IPS-NIHi7 (cell line): ENCODE data around the gene PRDM11.
"Not testable (repeated sequence)": the region's sequence is repeated elsewhere in the genome, so short reads cannot be mapped to it uniquely, and the experiment has no call there.

ENCODE experiments used
- DNase-seq: peaks from one replicate; pipeline ENCODE4 v3.0.0; 2012; ENCODE audit warnings: mixed read lengths; ENCODE audit errors: extremely low spot score

PRDM11 gene

DNA sequence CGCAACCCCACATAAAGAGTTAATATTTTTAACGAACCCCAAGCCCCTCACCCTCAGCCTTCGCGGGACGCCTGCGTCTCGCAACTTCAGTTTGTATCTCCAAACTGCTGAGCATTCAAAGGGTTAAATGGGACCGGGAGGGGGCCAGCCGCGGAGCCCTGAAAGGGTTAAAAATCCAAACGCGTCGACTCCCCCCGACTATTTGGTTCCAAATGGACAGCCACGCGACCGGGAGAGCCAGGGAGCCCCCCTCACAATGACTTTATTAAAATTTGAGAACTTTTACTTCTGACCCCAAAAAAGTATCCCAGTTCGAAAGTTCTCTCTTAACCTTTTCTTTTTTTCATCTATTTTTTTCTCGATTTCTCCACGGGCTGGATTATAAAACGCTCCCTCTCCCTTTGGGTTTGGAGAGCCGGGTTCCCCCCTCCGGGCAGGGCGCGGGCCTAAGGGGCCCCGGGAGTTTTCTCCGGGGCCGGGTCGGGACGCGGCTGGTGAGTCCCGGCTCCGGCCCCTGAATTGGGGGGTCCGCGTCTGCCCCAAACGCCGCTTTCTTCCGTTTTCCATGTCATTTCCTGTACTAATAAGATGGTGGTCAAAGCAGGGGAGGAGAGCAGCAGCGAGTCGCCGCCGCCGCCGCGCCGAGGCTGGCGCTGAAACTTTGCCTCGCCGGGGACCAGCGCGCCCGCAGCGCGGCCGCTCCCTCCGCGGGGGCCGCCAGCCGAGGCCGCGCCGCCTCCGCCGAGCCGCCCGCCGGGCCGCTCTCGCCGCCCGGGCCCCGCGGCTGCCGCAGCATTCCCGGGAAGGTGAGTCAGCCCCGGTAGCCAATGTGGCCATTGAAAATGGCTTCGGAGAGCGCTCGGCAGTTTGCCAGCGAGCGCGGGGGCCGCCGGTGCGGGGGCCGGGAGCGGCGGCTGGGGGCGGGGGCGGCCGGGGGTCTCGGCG is at the start of gene PRDM11:
TSS of gene PRDM11 (plus strand) at position 568 of the 945 bp plus-strand sequence. CDS start 35,128 bp downstream, outside the sequence.
- DNase-seq: peak; percentile 75

- DNase-seq: peak; percentile 83
Measured at GRCh38 chr11:45097721-45098493, 48.5 kb upstream of the PRDM11 start.

- no peak for DNase-seq
Measured at GRCh38 chr11:45098929-45099328, 47.5 kb upstream of the PRDM11 start.

DNA sequence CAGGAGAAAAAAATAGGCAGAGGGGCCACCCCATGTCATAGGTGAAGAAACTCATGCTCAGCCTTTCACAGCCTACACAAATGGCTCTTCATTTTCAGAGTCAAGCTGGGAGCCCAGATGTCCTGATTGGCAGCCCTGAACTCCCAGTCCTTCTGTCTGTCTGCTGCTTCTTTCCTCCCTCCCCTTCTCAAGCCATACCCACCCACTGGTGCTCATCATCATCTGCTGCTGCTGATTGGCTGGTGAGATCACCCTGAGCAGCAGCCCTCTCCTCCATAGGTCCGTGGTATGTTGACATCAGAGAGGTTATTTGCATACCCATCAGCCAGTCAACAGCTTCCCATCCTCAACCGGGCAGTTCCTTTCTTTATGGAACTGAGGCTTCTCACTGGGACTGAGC is 46.1 kb upstream of the PRDM11 start:
- peak; percentile 79 for DNase-seq

DNA sequence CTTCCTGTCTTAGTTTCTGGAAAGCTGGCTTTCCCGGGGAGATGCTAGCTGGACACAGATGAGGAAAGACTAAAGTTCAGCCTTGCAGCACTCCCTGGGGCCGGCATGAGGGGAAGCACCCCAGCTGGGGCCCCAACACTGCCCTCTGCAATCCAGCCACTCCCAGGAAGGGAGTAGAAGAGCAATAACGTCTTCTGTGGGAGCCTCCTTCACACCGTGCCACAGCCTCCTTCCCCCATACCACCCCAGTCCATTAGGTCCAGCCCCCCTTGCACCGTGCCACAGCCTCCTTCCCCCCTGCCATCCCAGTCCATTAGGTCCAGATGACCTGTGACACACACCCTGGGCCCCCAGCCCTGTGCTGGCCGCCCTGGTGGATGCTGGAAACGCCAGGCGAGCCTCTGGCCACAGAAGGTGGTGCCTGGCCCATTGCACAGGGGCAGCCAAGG is 44.1 kb upstream of the PRDM11 start:
- DNase-seq: no peak

DNA sequence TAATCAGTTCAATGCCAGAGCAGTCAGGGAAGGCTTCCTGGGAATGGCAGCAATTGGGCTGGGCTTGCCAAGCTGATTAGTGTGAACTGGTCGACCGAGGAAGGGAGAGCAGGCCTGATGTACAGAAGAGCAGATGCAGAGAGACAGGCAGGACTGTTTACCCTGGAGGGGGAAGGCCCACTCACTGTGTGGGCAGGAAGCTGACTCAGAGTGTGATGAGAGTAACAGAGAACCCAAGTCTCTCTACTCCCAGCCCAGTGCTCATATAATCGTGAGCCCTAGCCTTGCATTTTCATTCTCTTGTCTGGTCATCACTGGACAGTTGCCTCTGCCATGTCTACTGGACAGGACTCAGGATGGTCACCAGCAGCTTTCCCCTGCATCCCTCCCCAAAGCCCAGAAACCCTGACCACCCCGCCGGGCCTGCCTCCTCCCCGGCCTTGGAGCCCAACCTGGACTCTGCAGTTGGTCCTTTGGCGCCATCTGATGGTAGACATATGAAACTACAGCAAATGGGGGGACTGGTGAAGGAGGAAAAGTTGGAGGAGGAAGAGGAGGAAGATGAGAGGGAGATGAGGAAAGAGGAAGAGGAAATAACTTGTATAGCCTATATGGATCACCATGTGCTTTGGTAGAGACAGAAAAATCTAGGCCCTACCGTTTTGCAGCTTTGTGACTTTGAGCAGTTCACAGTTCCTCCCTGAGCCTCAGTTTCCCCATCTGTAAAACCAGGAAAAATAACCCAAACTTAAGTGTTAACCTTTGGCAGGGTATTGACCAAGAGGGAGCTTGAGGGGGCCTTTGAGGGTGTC is 43.4 kb upstream of the PRDM11 start:
- DNase-seq: peak; percentile 82

DNA sequence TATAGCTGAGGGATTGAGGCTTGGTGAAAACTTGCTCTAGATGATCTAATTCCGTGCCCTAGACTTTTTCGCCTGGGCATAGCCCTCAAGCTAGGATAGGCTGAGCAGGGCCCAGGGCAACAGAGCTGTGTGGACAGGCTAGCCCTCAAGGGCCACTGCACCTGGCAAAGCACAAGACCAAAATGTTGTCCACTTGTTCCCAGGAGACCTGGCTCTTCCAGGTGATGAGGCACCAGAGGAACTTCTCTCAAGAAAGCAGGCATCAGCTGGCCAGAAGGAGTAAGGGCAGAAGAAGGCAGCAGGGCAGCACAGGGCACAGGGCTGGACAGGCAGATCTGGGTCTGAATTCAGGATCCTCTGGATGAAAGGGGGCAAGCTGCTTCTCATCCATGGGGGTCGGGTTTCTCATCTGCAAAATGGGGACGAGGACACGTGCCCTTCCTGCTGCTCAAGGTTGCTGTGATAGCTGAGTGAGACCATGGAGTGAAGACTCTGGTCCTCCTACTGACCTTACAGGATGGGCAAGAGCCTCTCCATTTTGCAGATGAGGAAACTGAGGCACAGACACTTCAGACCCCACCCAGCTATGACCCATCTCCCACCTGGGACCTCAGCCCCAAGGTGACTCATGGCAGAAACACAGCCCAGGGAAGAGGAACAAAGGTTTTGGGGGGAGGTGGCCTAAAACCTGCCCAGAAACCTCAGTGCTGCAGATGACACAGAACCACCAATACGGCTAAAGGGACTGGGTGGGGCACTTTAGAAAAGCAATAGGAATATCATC is 42.2 kb upstream of the PRDM11 start:
- no peak for DNase-seq

- DNase-seq: no peak
Measured at GRCh38 chr11:45104790-45105084, 41.7 kb upstream of the PRDM11 start.

DNA sequence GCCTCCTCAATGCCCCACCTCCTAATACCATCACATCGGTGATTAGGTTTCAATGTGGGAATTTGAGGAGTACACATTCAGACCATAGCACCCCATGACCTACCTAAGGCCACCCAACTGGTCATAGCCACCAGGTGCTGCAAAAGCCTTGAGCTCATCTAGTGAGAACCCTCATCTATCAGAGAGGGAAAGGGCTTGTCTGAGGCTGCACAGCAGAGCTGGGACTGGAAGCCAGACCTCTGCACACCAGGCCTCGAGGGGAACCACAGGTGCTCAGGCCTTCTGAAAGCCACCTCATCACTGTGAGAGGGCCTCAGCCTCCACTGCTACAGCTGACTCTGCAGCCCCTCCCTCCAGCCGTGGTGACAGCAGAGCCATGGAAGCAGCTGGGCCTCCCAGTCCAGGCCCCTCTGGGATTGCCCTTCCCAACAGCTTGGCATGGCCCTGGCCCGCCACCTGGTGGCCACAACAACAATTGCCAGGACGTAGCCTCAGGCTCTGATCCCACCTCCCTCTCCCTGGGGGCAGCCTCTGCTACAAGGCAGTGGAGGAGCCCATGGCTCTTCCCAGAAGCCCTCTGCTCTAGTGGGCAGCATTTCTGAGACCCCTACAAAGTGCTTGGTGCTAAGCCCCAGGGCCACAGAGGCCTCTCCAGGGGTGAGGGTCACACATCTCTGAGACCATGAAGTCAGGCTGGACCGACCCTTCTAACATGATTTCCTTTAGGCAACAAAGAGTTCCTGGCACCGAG is 41.0 kb upstream of the PRDM11 start:
- peak; percentile 93 for DNase-seq

GRCh38 chr11:45105984-45106375 is 40.5 kb upstream of the PRDM11 start:
- DNase-seq: no peak

- DNase-seq: no peak
Measured at GRCh38 chr11:45106440-45106839, 40.0 kb upstream of the PRDM11 start.

DNA sequence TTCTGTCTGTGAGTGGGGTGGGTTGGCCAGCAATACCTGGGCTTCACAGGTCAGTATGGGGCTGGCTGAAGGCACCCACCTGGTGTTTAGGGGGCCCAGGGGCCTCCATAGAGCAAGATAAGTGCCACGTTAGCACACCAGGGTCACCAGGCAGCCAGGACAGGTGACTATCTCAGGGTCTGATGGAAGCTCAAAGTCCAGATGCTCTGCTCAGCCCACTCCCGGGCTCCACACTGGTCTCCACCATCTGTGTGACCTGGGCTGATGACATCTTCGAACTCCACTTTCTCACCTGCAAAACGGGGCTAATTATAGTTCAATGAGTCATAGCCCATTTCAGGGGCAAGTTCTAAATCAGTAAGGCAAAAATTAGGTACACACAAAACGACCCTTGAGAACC is 39.4 kb upstream of the PRDM11 start:
- DNase-seq: no peak

DNA sequence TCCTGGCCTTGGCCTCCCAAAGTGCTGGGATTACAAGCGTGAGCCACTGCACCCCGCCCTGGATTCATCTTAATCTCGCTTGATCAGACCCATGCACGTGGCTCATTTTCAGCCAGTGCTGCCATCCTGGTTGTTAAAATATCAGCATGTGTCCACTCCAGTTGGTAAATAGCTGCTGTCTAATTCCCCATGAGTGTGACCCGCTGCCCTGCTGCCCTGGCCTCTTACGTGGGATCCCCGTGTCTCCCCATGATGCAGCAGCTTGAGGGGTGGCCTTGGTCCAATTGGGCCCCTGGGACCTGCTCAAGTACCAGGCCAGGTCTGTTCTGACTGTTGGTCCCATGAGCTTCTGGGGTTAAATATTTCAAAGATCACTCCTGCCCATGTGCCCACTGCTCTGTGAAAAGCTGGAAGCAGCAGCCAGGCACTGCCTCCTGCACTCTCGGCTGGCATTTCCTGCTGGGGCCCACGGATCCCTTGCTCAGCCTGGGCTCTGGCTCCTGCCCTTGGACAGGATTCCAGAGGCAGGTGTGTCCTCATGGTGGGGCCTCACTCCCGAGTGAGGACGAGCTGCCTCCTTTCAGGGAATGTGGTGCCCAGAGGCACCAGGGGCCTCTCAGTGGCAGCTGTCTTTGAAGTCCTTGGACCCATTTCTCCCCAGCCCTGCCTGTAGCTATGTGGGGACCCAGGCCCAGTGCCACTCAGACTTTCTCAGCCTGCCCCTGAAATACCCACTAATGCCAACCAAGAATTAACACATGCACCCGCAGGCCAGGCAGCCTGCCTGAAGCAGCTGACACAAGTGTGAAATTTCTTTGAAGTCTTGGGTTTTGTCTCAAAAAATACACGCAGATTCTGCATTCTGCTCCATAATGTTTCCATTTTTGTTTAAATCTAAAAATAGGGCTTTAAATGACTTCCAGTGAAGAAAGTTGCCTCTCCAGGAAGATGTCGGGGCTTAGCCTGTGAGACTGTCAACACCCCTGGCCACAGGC is 38.1 kb upstream of the PRDM11 start:
- no peak for DNase-seq

GRCh38 chr11:45109400-45109799 is 37.0 kb upstream of the PRDM11 start:
- no peak for DNase-seq

- peak; percentile 82 for DNase-seq
Measured at GRCh38 chr11:45110562-45110961, 35.9 kb upstream of the PRDM11 start.

- no peak for DNase-seq
Measured at GRCh38 chr11:45113807-45114206, 32.6 kb upstream of the PRDM11 start.

DNA sequence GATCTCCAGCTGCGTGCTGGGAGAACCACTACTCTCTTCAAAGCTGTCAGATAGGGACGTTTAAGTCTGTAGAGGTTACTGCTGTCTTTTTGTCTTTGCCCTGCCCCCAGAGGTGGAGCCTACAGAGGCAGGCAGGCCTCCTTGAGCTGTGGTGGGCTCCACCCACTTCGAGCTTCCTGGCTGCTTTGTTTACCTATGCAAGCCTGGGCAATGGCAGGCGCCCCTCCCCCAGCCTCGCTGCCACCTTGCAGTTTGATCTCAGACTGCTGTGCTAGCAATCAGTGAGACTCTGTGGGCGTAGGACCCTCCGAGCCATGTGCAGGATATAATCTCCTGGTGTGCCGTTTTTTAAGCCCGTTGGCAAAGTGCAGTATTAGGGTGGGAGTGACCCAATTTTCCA is 18.6 kb upstream of the PRDM11 start:
- DNase-seq: not testable (repeated sequence)

GRCh38 chr11:45133878-45134277 is 12.6 kb upstream of the PRDM11 start:
- DNase-seq: peak; percentile 4

- DNase-seq: no peak
Measured at GRCh38 chr11:45141171-45141570, 5.3 kb upstream of the PRDM11 start.
